Neural cell (in vitro differentiated cells): Measurements from ENCODE around the gene NKAIN2. TPM values are rescaled to one million over a fixed set of nuclear protein-coding genes. Genes with fewer than 3 reads are reported as not detected.

Experiments
- H2AFZ ChIP-seq: fragments of 200-600, 300-800 bp; sonication (generic), shearing (Covaris generic); 2 replicates; pipeline ENCODE4 v1.6.0; 2014; ENCODE audit warnings: low read depth, mild to moderate bottlenecking, antibody characterized with exemption, low read length, moderate library complexity
- H3F3A ChIP-seq: fragments of 200-600 bp; shearing (Covaris generic); 2 replicates; pipeline ENCODE4 v1.6.1; 2016; ENCODE audit warnings: mild to moderate bottlenecking, moderate library complexity, mixed read lengths, antibody characterized with exemption, low read length; ENCODE audit not compliant: insufficient read depth, poor library complexity, severe bottlenecking
- H3K27ac ChIP-seq: fragments of 200-600, 300-800 bp; sonication (generic), shearing (Covaris generic); 2 replicates; pipeline ENCODE4 v1.5.1; 2014; ENCODE audit warnings: mild to moderate bottlenecking, low read length, moderate library complexity
- H3K27me3 ChIP-seq: fragments of 300-800, 200-600 bp; sonication (generic), shearing (Covaris generic); 2 replicates; pipeline ENCODE4 v1.6.0; 2014; ENCODE audit warnings: mild to moderate bottlenecking, low read depth, low read length, moderate library complexity; ENCODE audit not compliant: insufficient read depth
- H3K36me3 ChIP-seq: fragments of 300-800, 200-600 bp; sonication (generic), shearing (Covaris generic); 2 replicates; pipeline ENCODE4 v1.5.1; 2014; ENCODE audit warnings: mild to moderate bottlenecking, antibody characterized with exemption, low read length, moderate library complexity; ENCODE audit not compliant: insufficient read depth
- H3K4me2 ChIP-seq: fragments of 300-800, 200-600 bp; sonication (generic), shearing (Covaris generic); 2 replicates; pipeline ENCODE4 v1.6.0; 2014; ENCODE audit warnings: mild to moderate bottlenecking, low read length
- H3K4me3 ChIP-seq: fragments of 300-800, 200-600 bp; sonication (generic), shearing (Covaris generic); 2 replicates; pipeline ENCODE4 v1.5.1; 2014; ENCODE audit warnings: mild to moderate bottlenecking, low read length, moderate library complexity
- H3K79me2 ChIP-seq: fragments of 200-600 bp; shearing (Covaris generic); replicated peaks from 2 replicates; pipeline ENCODE4 v1.6.0; 2014; ENCODE audit warnings: mild to moderate bottlenecking, low read length, moderate library complexity; ENCODE audit not compliant: insufficient read depth
- H3K9ac ChIP-seq: fragments of 300-800, 200-600 bp; sonication (generic), shearing (Covaris generic); 2 replicates; pipeline ENCODE4 v1.6.1; 2016; ENCODE audit warnings: mild to moderate bottlenecking, low read length, mixed read lengths
- H3K9me2 ChIP-seq: fragments of 200-600 bp; shearing (Covaris generic); 2 replicates; pipeline ENCODE4 v1.6.1; 2016; ENCODE audit warnings: mild to moderate bottlenecking, low read length, mixed read lengths; ENCODE audit not compliant: insufficient read depth
- H3K9me3 ChIP-seq: fragments of 200-600, 300-800 bp; sonication (generic), shearing (Covaris generic); 2 replicates; pipeline ENCODE4 v1.6.1; 2016; ENCODE audit warnings: mild to moderate bottlenecking, mixed run types, low read length, moderate library complexity, mixed read lengths
- H4K20me1 ChIP-seq: fragments of 200-600 bp; shearing (Covaris generic); 2 replicates; pipeline ENCODE4 v1.6.1; 2016; ENCODE audit warnings: mild to moderate bottlenecking, mixed run types; ENCODE audit not compliant: insufficient read depth
- CTCF ChIP-seq: fragments of 450-650 bp; IDR thresholded peaks from 2 replicates; pipeline ENCODE4 v1.5.1; 2014; ENCODE audit warnings: antibody characterized with exemption, mild to moderate bottlenecking, moderate library complexity; ENCODE audit not compliant: poor library complexity, severe bottlenecking
- EP300 ChIP-seq: fragments of 450-650 bp; conservative IDR thresholded peaks from 2 replicates; pipeline ENCODE4 v1.6.1; 2014; ENCODE audit warnings: antibody characterized with exemption, mild to moderate bottlenecking, moderate library complexity; ENCODE audit not compliant: poor library complexity, severe bottlenecking
- EZH2 ChIP-seq: fragments of 200-600, 300-800 bp; shearing (Covaris generic), sonication (generic); IDR thresholded peaks from 2 replicates; pipeline ENCODE4 v1.6.1; 2014; ENCODE audit warnings: antibody characterized with exemption, low read length, borderline replicate concordance, mild to moderate bottlenecking; ENCODE audit not compliant: insufficient read depth, poor library complexity, severe bottlenecking
- MXI1 ChIP-seq: fragments of 450-650 bp; conservative IDR thresholded peaks from 2 replicates; pipeline ENCODE4 v1.6.1; 2014; ENCODE audit warnings: antibody characterized with exemption, mild to moderate bottlenecking; ENCODE audit not compliant: poor library complexity, severe bottlenecking
- POLR2AphosphoS5 ChIP-seq: IDR thresholded peaks from 2 replicates; pipeline ENCODE4 v1.6.1; 2012
- RAD21 ChIP-seq: fragments of 450-650 bp; conservative IDR thresholded peaks from 2 replicates; pipeline ENCODE4 v1.6.1; 2014; ENCODE audit warnings: antibody characterized with exemption, mild to moderate bottlenecking, moderate library complexity
- REST ChIP-seq: IDR thresholded peaks from 2 replicates; pipeline ENCODE4 v1.6.1; 2012; ENCODE audit warnings: borderline replicate concordance
- SMC3 ChIP-seq: fragments of 450-650 bp; conservative IDR thresholded peaks from 2 replicates; pipeline ENCODE4 v1.6.1; 2014; ENCODE audit warnings: antibody characterized with exemption, mild to moderate bottlenecking, moderate library complexity; ENCODE audit not compliant: poor library complexity
- TAF1 ChIP-seq: IDR thresholded peaks from 2 replicates; pipeline ENCODE4 v1.6.1; 2012; ENCODE audit warnings: low read depth
- polyA plus RNA-seq: library from polyadenylated mRNA; depleted of rRNA; stranded (reverse); fragments of >200 nt; gene quantifications from 2 replicates; pipeline ENCODE4 v1.2.3, GENCODE V29; 2014

The NKAIN2 gene
- polyA plus RNA-seq, 1 donor from 2014 or later: 23.2 TPM

GRCh38 chr6:123965894-123966293 lies 162.2 kb downstream of the NKAIN2 start:
- H3K4me3 ChIP-seq: no peak overlapping the region
- H3K36me3 ChIP-seq: no peaks in the 10 kb centered on the region
- H3K79me2 ChIP-seq: no peaks in the 10 kb centered on the region
- no peak overlapping the region for H2AFZ ChIP-seq
- no peaks in the 10 kb centered on the region for H4K20me1 ChIP-seq
- no peaks in the 10 kb centered on the region for H3K27me3 ChIP-seq
- H3K9me3 ChIP-seq: no peaks in the 10 kb centered on the region
- no peak overlapping the region for H3K4me2 ChIP-seq
- TF ChIP-seq CTCF (no peak), MXI1 (no peak)
- H3K9ac ChIP-seq: no peak overlapping the region
- H3K9me2 ChIP-seq: no peaks in the 10 kb centered on the region
- no peaks in the 10 kb centered on the region for H3F3A ChIP-seq
- H3K27ac ChIP-seq: no peak overlapping the region

- Histone ChIP-seq H2AFZ (no peak overlapping the region), H4K20me1 (no peaks in the 10 kb centered on the region), H3K27ac (no peak overlapping the region), H3K9me2 (no peaks in the 10 kb centered on the region), H3F3A (no peaks in the 10 kb centered on the region), H3K27me3 (no peaks in the 10 kb centered on the region), H3K4me3 (no peak overlapping the region), H3K4me2 (no peak overlapping the region), H3K9me3 (no peaks in the 10 kb centered on the region), H3K36me3 (no peaks in the 10 kb centered on the region), H3K9ac (no peak overlapping the region), H3K79me2 (no peaks in the 10 kb centered on the region)
- no peak for TF ChIP-seq REST
Observed at GRCh38 chr6:123966618-123967017, 163.0 kb downstream of the NKAIN2 start.

- Histone ChIP-seq H3K27ac (no peak overlapping the region), H3K9ac (no peak overlapping the region), H3K9me2 (no peaks in the 10 kb centered on the region), H4K20me1 (no peaks in the 10 kb centered on the region), H3K27me3 (no peaks in the 10 kb centered on the region), H3K4me3 (no peak overlapping the region), H3F3A (no peaks in the 10 kb centered on the region), H3K9me3 (no peaks in the 10 kb centered on the region), H3K79me2 (no peaks in the 10 kb centered on the region), H2AFZ (no peak overlapping the region), H3K36me3 (no peaks in the 10 kb centered on the region), H3K4me2 (no peak overlapping the region)
- TF ChIP-seq SMC3 (no peak), TAF1 (no peak), MXI1 (no peak), EP300 (no peak), POLR2AphosphoS5 (no peak), EZH2 (no peak), RAD21 (no peak), CTCF (no peak), REST (no peak)
Observed at GRCh38 chr6:123967905-123968304, 164.2 kb downstream of the NKAIN2 start.
